Stromal cell of bone marrow (primary cell): ENCODE measurements around the gene TNS3.
"Not testable (repeated sequence)": the region's sequence is repeated elsewhere in the genome, so short reads cannot be mapped to it uniquely, and the experiment has no call there.

Experiments used
- DNase-seq: peaks from one replicate; pipeline ENCODE4 v3.0.0-alpha.2; 2012; ENCODE audit warnings: low read depth

TNS3 gene

DNA sequence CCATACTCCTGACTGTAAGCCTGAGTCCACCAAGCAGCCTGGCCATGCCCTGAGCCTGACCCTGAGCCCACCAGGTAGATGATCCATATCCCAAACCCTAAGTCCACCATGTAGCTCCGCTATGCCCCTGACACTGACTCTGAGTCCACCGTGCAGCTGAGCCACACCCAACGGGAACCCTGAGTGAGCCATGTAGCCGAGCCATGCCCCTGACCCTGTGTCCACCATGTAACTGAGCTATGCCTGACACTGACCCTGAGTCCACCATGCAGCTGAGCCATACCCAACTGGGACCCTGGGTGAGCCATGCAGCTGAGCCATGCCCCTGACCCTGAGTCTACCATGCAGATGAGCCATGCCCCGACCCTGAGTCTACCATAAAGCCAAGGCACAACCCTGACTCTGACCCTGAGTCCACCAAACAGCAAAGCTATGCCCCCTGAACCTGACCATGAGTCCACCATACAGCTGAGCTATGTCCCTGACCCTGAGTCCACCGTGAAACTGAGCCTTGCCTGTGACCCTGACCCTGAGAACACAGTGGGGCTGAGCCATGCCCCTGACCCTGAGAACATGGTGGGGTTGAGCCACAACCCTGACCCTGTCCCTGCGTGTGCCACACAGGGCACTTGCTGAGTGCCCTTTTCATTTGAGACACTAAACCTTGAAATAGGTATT lies 299.8 kb downstream of the TNS3 start:
- no peak for DNase-seq

GRCh38 chr7:47281161-47281560 lies 300.8 kb downstream of the TNS3 start:
- DNase-seq, result no peak

- DNase-seq, result no peak
These were observed 301.8 kb downstream of the TNS3 start for GRCh38 chr7:47280114-47280513.

- no peak for DNase-seq
These were observed 303.9 kb downstream of the TNS3 start for GRCh38 chr7:47278043-47278442.

GRCh38 chr7:47277321-47277781 lies 304.6 kb downstream of the TNS3 start:
- DNase-seq, result no peak

DNA sequence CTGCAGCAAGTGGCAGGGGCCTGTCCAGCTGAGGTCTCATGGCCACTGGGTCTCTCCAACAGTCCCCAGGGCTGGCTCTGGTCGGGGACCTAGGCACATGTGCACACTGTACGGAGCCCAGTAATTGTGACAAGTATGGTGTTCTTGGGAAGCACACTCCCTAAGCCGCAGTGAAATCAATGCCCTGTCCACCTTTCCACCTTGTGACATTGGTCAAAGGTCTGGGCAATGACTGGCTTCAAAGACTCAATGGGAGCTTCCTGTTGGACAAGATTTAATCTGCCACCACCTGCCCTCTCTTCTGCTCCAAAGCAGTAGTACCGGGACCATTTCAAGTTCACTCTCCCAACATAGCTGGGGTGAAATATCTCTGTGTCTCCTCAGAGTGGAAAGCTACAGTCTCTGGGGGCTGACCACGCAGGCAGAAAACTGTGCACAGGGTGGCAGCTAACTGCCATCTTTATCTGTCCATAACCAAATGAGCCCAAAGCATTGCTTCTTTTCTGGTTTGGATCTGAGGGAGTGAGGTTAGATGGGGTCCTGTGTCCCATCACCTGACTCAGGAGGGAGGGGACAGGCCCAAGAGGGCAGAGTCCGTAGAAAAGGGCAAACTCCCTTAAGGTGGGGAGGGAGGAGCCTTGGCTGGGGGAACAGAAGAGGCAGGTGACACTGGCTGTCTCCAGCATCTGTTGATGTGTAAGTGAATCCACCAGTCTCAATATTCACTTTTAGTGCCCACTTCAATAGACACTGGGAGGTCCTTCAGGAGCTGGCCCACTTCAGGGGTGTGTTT lies 307.7 kb downstream of the TNS3 start:
- DNase-seq, result no peak

DNA sequence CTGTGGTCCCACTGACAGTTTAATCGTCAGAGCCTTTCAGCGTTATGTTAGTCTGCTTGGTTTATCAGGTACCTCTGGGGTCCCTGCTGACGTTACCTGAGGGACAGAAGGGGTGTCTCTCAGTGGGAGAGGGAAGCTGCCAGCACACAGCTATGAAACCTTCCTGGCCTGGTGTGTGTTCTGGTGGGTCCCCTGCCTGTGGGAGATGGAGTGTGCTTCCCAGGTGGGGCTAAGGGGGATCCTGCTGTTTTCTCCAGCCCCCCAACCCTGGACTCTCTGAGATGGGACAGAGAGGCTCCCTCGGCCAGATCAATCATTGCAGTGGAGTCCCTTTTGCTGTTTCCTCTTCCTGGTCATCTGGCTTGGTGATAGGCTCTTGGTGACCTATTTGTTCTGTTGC lies 308.8 kb downstream of the TNS3 start:
- DNase-seq, result no peak

GRCh38 chr7:47271749-47272148 lies 310.2 kb downstream of the TNS3 start:
- no peak for DNase-seq

DNA sequence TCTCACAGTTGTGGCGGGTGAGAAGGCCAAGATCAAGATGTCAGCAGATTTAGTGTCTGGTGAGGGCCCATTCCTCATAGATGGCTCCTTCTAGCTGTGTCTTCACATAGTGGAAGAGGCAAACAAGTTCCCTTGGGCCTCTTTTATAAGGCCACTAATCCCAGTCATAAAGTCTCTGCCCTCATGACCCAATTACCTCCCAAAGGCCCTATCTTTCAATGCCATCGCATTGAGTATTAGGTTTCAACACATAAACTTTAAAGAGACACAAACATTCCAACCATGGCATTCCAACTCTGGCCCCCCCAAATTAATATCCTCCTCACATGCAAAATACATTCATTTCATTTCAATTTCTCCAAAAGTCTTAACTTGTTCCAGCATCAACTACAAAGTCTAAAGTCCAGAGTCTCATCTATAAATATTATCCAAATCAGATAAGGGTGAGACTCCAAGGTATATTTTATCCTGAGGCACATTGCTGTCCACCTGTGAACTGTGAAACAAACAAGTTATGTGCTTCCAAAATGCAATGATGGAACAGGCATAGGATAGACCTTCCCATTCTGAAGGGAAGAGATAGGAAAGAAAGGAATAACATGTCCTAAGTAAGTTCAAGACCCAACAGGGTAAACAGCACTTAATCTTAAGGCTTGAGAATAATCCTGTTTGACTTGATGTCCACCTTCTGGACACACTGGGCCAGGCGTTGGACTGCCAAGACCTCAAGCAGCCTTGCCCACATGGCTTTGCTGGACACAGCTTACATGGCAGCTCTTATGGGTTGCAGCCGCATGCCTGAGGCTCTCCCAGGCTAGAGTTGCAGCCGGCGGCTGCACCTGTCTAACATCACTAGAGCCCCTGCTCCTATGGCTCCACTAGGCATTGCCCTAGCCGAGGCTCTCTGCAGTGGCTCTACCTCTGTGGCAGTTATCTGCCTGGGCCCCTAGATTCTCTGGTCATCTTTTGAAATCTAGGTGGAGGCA lies 312.8 kb downstream of the TNS3 start:
- DNase-seq, result no peak

- DNase-seq, result no peak
These were observed 314.6 kb downstream of the TNS3 start for GRCh38 chr7:47267346-47267745.

GRCh38 chr7:47266799-47267198 lies 315.1 kb downstream of the TNS3 start:
- no peak for DNase-seq

GRCh38 chr7:47266131-47266706 lies 315.7 kb downstream of the TNS3 start:
- peak; percentile 42 for DNase-seq

DNA sequence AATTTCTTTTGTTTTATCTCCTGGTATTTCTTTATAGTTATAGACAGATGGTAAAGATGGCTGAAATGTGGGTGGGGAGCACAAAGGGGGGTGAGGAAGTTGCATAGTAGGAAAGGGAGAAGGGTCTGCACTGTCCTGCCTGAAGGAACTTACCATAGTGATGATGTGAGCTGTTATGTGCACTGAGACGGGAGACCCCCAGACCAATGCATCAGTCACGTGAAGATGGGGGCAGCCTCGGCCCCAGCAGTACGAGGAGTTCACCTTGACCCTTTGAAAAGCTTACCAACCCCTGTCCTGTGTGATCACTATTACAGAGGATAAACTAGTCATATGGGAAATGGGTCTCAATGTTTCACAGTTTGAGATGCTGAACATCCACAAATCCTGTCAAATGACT lies 316.3 kb downstream of the TNS3 start:
- DNase-seq, result no peak

- DNase-seq, result no peak
These were observed 317.8 kb downstream of the TNS3 start for GRCh38 chr7:47264021-47264651.

DNA sequence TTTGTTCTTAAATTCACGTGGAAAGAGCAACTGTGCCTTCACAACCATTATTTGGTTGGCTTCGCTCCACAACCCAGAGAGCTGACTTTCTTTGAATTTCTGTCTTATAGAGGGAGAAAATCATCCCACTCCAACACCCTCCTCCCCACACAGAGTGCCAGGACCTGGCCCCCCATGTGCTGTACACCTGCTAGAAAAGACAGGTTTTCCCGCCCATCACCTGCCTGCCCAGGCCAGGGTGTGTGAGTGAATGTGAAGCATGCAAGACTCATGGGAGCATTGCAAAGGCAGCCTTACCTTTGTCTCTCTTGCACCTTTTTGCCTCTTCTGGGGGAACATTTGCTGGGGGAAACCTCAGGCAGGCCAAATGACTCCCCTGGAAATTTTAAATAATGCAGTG lies 319.0 kb downstream of the TNS3 start:
- no peak for DNase-seq

- not testable (repeated sequence) for DNase-seq
These were observed 319.8 kb downstream of the TNS3 start for GRCh38 chr7:47262160-47262559.

DNA sequence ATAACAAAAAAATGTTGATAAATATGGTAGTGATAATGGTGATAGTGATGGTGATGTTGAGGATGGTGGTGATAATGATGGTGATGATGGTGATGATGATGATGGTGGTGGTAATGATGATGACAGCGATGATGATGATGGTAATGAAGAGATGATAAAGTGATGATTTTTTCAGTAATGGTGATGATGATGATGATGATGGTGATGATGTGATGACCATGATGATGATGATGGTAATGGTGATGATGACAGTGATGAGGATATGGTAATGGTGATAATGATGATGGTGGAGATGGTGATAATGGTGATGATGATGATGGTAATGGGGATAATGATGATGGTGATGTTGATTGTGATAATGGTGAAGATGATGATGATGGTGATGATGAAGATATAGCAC lies 321.6 kb downstream of the TNS3 start:
- no peak for DNase-seq

GRCh38 chr7:47259682-47260081 lies 322.2 kb downstream of the TNS3 start:
- DNase-seq, result no peak

DNA sequence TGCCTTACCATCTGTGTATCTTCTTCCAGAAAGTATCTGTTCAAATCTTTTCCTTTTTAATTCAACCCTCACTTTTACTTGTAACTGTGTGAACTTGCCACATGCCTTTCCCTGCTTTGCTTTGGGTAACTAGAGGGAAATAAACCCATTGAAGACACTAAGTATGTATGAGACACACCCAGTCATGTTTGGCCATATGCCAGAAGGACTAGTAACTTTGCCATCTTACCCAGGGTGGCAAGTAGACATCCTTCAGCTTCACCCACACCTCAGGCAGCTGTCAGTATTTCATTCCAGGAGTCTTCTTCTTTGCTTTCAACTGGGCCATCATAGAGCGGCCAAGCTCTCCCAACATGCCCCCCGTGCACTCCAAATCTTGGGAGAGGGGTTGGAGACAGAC lies 323.1 kb downstream of the TNS3 start:
- DNase-seq, result no peak

DNA sequence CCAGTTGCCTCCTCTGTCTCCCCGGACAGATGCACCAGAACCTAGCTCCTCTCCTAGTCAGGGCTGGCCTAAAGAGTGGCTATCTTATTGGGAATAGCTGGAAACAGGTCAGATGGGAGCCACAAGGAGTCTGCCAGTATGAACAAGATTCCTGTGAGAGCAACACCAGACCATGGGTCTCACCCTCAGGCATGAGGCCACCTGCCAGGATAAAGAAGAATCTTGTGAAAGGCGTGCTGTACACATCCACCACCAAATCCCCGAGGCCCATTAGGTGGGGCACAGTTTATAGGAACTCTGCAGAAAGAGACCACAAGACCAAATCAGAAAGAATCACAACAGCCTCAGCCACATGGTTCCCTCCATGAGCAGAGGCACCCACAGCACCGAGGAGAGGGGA lies 325.9 kb downstream of the TNS3 start:
- peak; percentile 55 for DNase-seq

DNA sequence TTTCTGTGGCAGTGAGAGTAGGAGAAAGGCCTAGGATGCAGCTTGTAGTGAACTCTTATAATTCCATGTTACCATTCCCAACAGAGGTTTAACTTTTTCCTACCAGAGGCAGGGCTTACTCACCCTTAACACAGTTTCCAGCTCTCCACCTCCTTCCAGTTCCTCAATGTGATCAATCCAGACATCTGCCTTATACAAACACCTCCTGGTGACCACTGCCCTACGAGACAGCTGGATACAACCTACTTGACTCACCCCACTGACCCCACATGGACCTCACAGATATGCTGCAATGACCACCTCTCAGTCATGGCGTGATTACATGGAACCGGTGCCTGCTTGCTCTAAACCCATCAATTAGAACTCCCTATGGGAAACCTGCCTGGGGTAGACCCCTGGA lies 326.5 kb downstream of the TNS3 start:
- DNase-seq, result no peak

- no peak for DNase-seq
These were observed 326.9 kb downstream of the TNS3 start for GRCh38 chr7:47255007-47255406.
